A172 (cell line): Measurements from ENCODE around the gene NUDT19. TPM values are rescaled to one million over a fixed set of nuclear protein-coding genes. Genes with fewer than 3 reads are reported as not detected.

Experiments
- total RNA-seq: library from RNA; depleted of rRNA; stranded (reverse); fragments of >200 nt; shearing (Covaris generic); gene quantifications from 2 replicates; pipeline ENCODE4 v1.2.3, GENCODE V29; 2014; rRNA removed

NUDT19 gene
- total RNA-seq, 1 experiment from 2014 or later = 27.7 TPM

Other genes with a start within 250 kb of the NUDT19 start
- 302 and 527 TPM in 2 replicates for gene PDCD5, start 110.6 kb upstream of the NUDT19 start, total RNA-seq
- 36.0 and 36.7 TPM in 2 replicates for gene ANKRD27, start 16.6 kb upstream of the NUDT19 start, total RNA-seq
- gene RGS9BP, start 16.0 kb upstream of the NUDT19 start, total RNA-seq = 1.1 and 2.8 TPM in 2 replicates
- 0.05 and 0.07 TPM in 2 replicates for gene TDRD12, start 27.9 kb downstream of the NUDT19 start, total RNA-seq
- not detected in 2 replicates for gene SLC7A9, start 177.9 kb downstream of the NUDT19 start, total RNA-seq